Natural killer cell (primary cell): ENCODE measurements around the gene CORIN. TPM values are rescaled to one million over a fixed set of nuclear protein-coding genes. Genes with fewer than 3 reads are reported as not detected.

Experiments
- ATAC-seq, 3 donors: fragments of 150-1000 bp in 2 of 3; fragments of 200-7000 bp in 1 of 3; cut with Tn5 transposase; 1 replicate in 1 of 3; 2 replicates in 2 of 3; pipeline ENCODE4 v1.10.0; 2021; ENCODE audit warnings: mild to moderate bottlenecking in 2 of 3, moderate library complexity in 2 of 3
- DNase-seq, 2 donors: peaks; one replicate each; pipeline versions ENCODE4 v3.0.0 to v3.0.0-alpha.2; 2013 to 2021; ENCODE audit warnings: mixed read lengths in 1 of 2
- H3K27ac ChIP-seq: one replicate; pipeline ENCODE4 v1.5.1; 2013; ENCODE audit warnings: mild to moderate bottlenecking, low read length
- H3K27me3 ChIP-seq: one replicate; pipeline ENCODE4 v1.6.1; 2013; ENCODE audit warnings: low read length; ENCODE audit not compliant: control insufficient read depth, insufficient read depth
- H3K36me3 ChIP-seq: one replicate; pipeline ENCODE4 v1.6.1; 2013; ENCODE audit warnings: low read length; ENCODE audit not compliant: control insufficient read depth, insufficient read depth
- H3K4me1 ChIP-seq: one replicate; pipeline ENCODE4 v1.6.1; 2013; ENCODE audit warnings: low read length; ENCODE audit not compliant: control insufficient read depth, insufficient read depth
- H3K4me3 ChIP-seq: one replicate; pipeline ENCODE4 v1.5.1; 2013; ENCODE audit warnings: low read length
- H3K9me3 ChIP-seq: one replicate; pipeline ENCODE4 v1.6.1; 2013; ENCODE audit warnings: low read length; ENCODE audit not compliant: control insufficient read depth, insufficient read depth
- H3K27ac Mint-ChIP-seq, 2 donors: one replicate each; pipeline ENCODE4 v1.8.0; 2022; ENCODE audit warnings: mild to moderate bottlenecking in 2 of 2, mixed read lengths in 2 of 2, moderate library complexity in 1 of 2
- H3K27me3 Mint-ChIP-seq, 2 donors: one replicate each; pipeline ENCODE4 v1.8.0; 2022; ENCODE audit warnings: low read depth in 2 of 2, mixed read lengths in 2 of 2
- H3K36me3 Mint-ChIP-seq: one replicate; pipeline ENCODE4 v1.8.0; 2022; ENCODE audit warnings: mixed read lengths
- H3K4me1 Mint-ChIP-seq, 2 donors: one replicate each; pipeline ENCODE4 v1.8.0; 2022; ENCODE audit warnings: mixed read lengths in 2 of 2
- H3K4me3 Mint-ChIP-seq: one replicate; pipeline ENCODE4 v1.8.0; 2022; ENCODE audit warnings: mild to moderate bottlenecking, moderate library complexity, mixed read lengths
- H3K9me3 Mint-ChIP-seq, 2 donors: one replicate each; pipeline ENCODE4 v1.8.0; 2022; ENCODE audit warnings: mixed read lengths in 2 of 2
- CTCF ChIP-seq: fragments of 200-600 bp; IDR thresholded peaks from one replicate; pipeline ENCODE4 v1.8.0; 2022; ENCODE audit warnings: antibody characterized with exemption
- WGBS: methylation state at CpG from one replicate; pipeline ENCODE4 v1.1.7; 2013; ENCODE audit warnings: missing lambda C conversion rate; ENCODE audit not compliant: insufficient coverage; 5-methylcytosine and 5-hydroxymethylcytosine counted together
- intact Hi-C: fragments of 100-400 bp; cut with micrococcal nuclease; formaldehyde crosslinking; loops from one replicate; pipeline ENCODE4 v1.14.2; 2022
- total RNA-seq, 4 donors: library from RNA; stranded (reverse); fragments of 120-200 nt in 1 of 4; gene quantifications; one replicate each; pipeline versions ENCODE4 v1.2.3 to v1.2.4, GENCODE V29; 2013 to 2022

The CORIN gene
- total RNA-seq, 3 donors from 2014 or later (not counting 1 experiment from before 2014, with no cell fraction given) = 0.78 TPM; not detected in 2

GRCh38 chr4:47863486-47863885 is 25.6 kb upstream of the CORIN start:
- H3K4me1 ChIP-seq = no peaks in the 10 kb centered on the region
- TF ChIP-seq CTCF = no peak
- H3K9me3 Mint-ChIP-seq = no peaks in the 10 kb centered on the region
- 73% methylated on average over 4 of the region's 4 CpGs for WGBS
- no peak overlapping the region for H3K4me3 ChIP-seq
- no peaks in the 10 kb centered on the region for H3K27me3 ChIP-seq
- H3K27me3 Mint-ChIP-seq = no peaks in the 10 kb centered on the region
- no peaks in the 10 kb centered on the region for H3K9me3 ChIP-seq
- H3K4me3 Mint-ChIP-seq = no peak overlapping the region
- no peaks in the 10 kb centered on the region for H3K36me3 Mint-ChIP-seq
- ATAC-seq = no peak
- intact Hi-C loops = no loop called here
- H3K4me1 Mint-ChIP-seq = no peaks in the 10 kb centered on the region
- no peaks in the 10 kb centered on the region for H3K36me3 ChIP-seq
- no peak overlapping the region for H3K27ac Mint-ChIP-seq
- no peak for DNase-seq
- no peak overlapping the region for H3K27ac ChIP-seq

- H3K4me1 Mint-ChIP-seq = no peaks in the 10 kb centered on the region
- no peak overlapping the region for H3K27ac ChIP-seq
- no peak overlapping the region for H3K27ac Mint-ChIP-seq
- H3K4me3 ChIP-seq = no peak overlapping the region
- DNase-seq (no peak), ATAC-seq (no peak)
- 97% methylated on average over 3 of the region's 3 CpGs for WGBS
- H3K9me3 Mint-ChIP-seq = no peaks in the 10 kb centered on the region
- H3K27me3 ChIP-seq = no peaks in the 10 kb centered on the region
- intact Hi-C loops = no loop called here
- no peaks in the 10 kb centered on the region for H3K36me3 ChIP-seq
- TF ChIP-seq CTCF = no peak
- H3K27me3 Mint-ChIP-seq = no peaks in the 10 kb centered on the region
- no peak overlapping the region for H3K4me3 Mint-ChIP-seq
- H3K9me3 ChIP-seq = no peaks in the 10 kb centered on the region
- H3K36me3 Mint-ChIP-seq = no peaks in the 10 kb centered on the region
- no peaks in the 10 kb centered on the region for H3K4me1 ChIP-seq
Measured at GRCh38 chr4:47862297-47862696, 24.4 kb upstream of the CORIN start.

- Histone ChIP-seq H3K27ac (no peak overlapping the region), H3K9me3 (no peaks in the 10 kb centered on the region), H3K36me3 (no peaks in the 10 kb centered on the region), H3K27me3 (no peaks in the 10 kb centered on the region), H3K4me1 (no peaks in the 10 kb centered on the region), H3K4me3 (no peak overlapping the region)
- no CpG with 5 or more reads among the region's 1 CpG for WGBS
- no peak for ATAC-seq
- Mint-ChIP-seq H3K27ac (no peak overlapping the region), H3K27me3 (no peaks in the 10 kb centered on the region), H3K36me3 (no peaks in the 10 kb centered on the region), H3K4me3 (no peak overlapping the region), H3K4me1 (no peaks in the 10 kb centered on the region), H3K9me3 (no peaks in the 10 kb centered on the region)
- intact Hi-C loops = no loop called here
- DNase-seq = no peak
- TF ChIP-seq CTCF = no peak
Measured at GRCh38 chr4:47860305-47860704, 22.4 kb upstream of the CORIN start.

GRCh38 chr4:47858006-47858405 is 20.1 kb upstream of the CORIN start:
- Mint-ChIP-seq H3K27ac (no peak overlapping the region), H3K27me3 (no peaks in the 10 kb centered on the region), H3K9me3 (no peaks in the 10 kb centered on the region), H3K4me1 (no peaks in the 10 kb centered on the region), H3K4me3 (no peak overlapping the region), H3K36me3 (no peaks in the 10 kb centered on the region)
- ATAC-seq = no peak
- intact Hi-C loops = no loop called here
- H3K27ac ChIP-seq = no peak overlapping the region
- peaks cover 9% of the 10 kb centered on the region for H3K36me3 ChIP-seq
- H3K9me3 ChIP-seq = no peaks in the 10 kb centered on the region
- H3K4me1 ChIP-seq = no peaks in the 10 kb centered on the region
- no peak overlapping the region for H3K4me3 ChIP-seq
- no peak for DNase-seq
- TF ChIP-seq CTCF = no peak
- 72% methylated on average over 2 of the region's 2 CpGs for WGBS
- H3K27me3 ChIP-seq = no peaks in the 10 kb centered on the region
